ENCODE data around the gene CCDC92B.
A peak's percentile ranks its signal among the peaks of the same experiment; 100 is the strongest.

CCDC92B gene

GRCh38 chr17:2794111-2794803, 44.8 kb upstream of the CCDC92B start:
- H3K18ac ChIP-seq (ENCODE audit: low read length), result peak overlapping the region; percentile 38
- no peak overlapping the region for H3K4ac ChIP-seq (ENCODE audit: low read length)
- no peak overlapping the region for H4K91ac ChIP-seq (ENCODE audit: low read depth, low read length, poor library complexity)
- no peak overlapping the region for H2AK5ac ChIP-seq (ENCODE audit: low read depth, low read length)
- H3K79me1 ChIP-seq (ENCODE audit: low read depth, low read length), result peaks cover 6% of the 10 kb centered on the region
- DNase-seq (ENCODE audit: low spot score), result no peak
- no peak overlapping the region for H2BK120ac ChIP-seq (ENCODE audit: low read depth, low read length)
- peaks cover 0 to 1% of the 10 kb centered on the region in 2 donors for H3K9me3 ChIP-seq (replicated peaks in 1 of 2; ENCODE audit: control insufficient read depth in 2 of 2, insufficient read depth in 1 of 2, low read depth in 1 of 2, low read length in 2 of 2)
- no peak overlapping the region for H3K14ac ChIP-seq (ENCODE audit: low read length)
- no CpG with 5 or more reads among the region's 6 CpGs for WGBS, 2 donors (ENCODE audit: extremely low coverage in 2 of 2, insufficient read length in 2 of 2, insufficient replicate concordance in 1 of 2)
- H3K36me3 ChIP-seq (replicated peaks in 1 of 2; ENCODE audit: control insufficient read depth in 2 of 2, insufficient read depth in 2 of 2, low read length in 2 of 2), result no peaks in the 10 kb centered on the region
- H2BK12ac ChIP-seq (ENCODE audit: low read length), result no peak overlapping the region
- H3K4me2 ChIP-seq (ENCODE audit: insufficient read depth, low read length, poor library complexity, severe bottlenecking), result no peak overlapping the region
- no peak overlapping the region for H2BK5ac ChIP-seq (ENCODE audit: low read length)
- H3K27ac ChIP-seq (replicated peaks; ENCODE audit: low read length), result no peak overlapping the region
- H3K4me1 ChIP-seq (ENCODE audit: control insufficient read depth in 2 of 2, insufficient read depth in 1 of 2, low read depth in 1 of 2, low read length in 2 of 2), result peaks cover 0 to 10% of the 10 kb centered on the region in 2 donors
- H3K23ac ChIP-seq (ENCODE audit: low read depth, low read length, poor library complexity), result no peak overlapping the region
- no peak overlapping the region for H2BK15ac ChIP-seq (ENCODE audit: low read length)
- peaks cover 0 to 42% (median 2%) of the 10 kb centered on the region in 3 experiments for H3K27me3 ChIP-seq (ENCODE audit: control insufficient read depth in 3 of 3, insufficient read depth in 3 of 3, low read depth in 1 of 3, low read length in 3 of 3)
- no peak overlapping the region for H3K4me3 ChIP-seq (ENCODE audit: low read length in 2 of 2)
- H2AFZ ChIP-seq (ENCODE audit: low read length), result no peak overlapping the region
- H3K9ac ChIP-seq (ENCODE audit: low read depth, low read length, poor library complexity), result no peak overlapping the region
- no peak overlapping the region for H4K8ac ChIP-seq (ENCODE audit: low read depth, low read length)

- H2BK12ac ChIP-seq (ENCODE audit: low read length), result no peak overlapping the region
- no peak overlapping the region for H2BK120ac ChIP-seq (ENCODE audit: low read depth, low read length)
- H3K23ac ChIP-seq (ENCODE audit: low read depth, low read length, poor library complexity), result no peak overlapping the region
- peak overlapping the region; percentile 76 for H3K18ac ChIP-seq (ENCODE audit: low read length)
- H2BK15ac ChIP-seq (ENCODE audit: low read length), result peak overlapping the region; percentile 26
- no peak overlapping the region for H3K4me3 ChIP-seq (ENCODE audit: low read length in 2 of 2)
- no peak overlapping the region for H3K14ac ChIP-seq (ENCODE audit: low read length)
- no peaks in the 10 kb centered on the region for H3K36me3 ChIP-seq (replicated peaks in 1 of 2; ENCODE audit: control insufficient read depth in 2 of 2, insufficient read depth in 2 of 2, low read length in 2 of 2)
- H2BK5ac ChIP-seq (ENCODE audit: low read length), result peak overlapping the region; percentile 39
- H4K91ac ChIP-seq (ENCODE audit: low read depth, low read length, poor library complexity), result no peak overlapping the region
- H4K8ac ChIP-seq (ENCODE audit: low read depth, low read length), result no peak overlapping the region
- WGBS, 2 donors (ENCODE audit: extremely low coverage in 2 of 2, insufficient read length in 2 of 2, insufficient replicate concordance in 1 of 2), result no CpG with 5 or more reads among the region's 24 CpGs
- H2AFZ ChIP-seq (ENCODE audit: low read length), result no peak overlapping the region
- H3K9ac ChIP-seq (ENCODE audit: low read depth, low read length, poor library complexity), result no peak overlapping the region
- H3K79me1 ChIP-seq (ENCODE audit: low read depth, low read length), result peaks cover 6% of the 10 kb centered on the region
- no peak overlapping the region for H3K4ac ChIP-seq (ENCODE audit: low read length)
- DNase-seq (ENCODE audit: low spot score), result no peak
- peaks cover 0 to 31% (median 2%) of the 10 kb centered on the region in 3 experiments for H3K27me3 ChIP-seq (ENCODE audit: control insufficient read depth in 3 of 3, insufficient read depth in 3 of 3, low read depth in 1 of 3, low read length in 3 of 3)
- H3K4me2 ChIP-seq (ENCODE audit: insufficient read depth, low read length, poor library complexity, severe bottlenecking), result no peak overlapping the region
- no peak overlapping the region for H3K27ac ChIP-seq (replicated peaks; ENCODE audit: low read length)
- peak overlapping the region; percentile 47 for H2AK5ac ChIP-seq (ENCODE audit: low read depth, low read length)
- H3K9me3 ChIP-seq (replicated peaks in 1 of 2; ENCODE audit: control insufficient read depth in 2 of 2, insufficient read depth in 1 of 2, low read depth in 1 of 2, low read length in 2 of 2), result peaks cover 0 to 1% of the 10 kb centered on the region in 2 donors
- peaks cover 0 to 4% of the 10 kb centered on the region in 2 donors for H3K4me1 ChIP-seq (ENCODE audit: control insufficient read depth in 2 of 2, insufficient read depth in 1 of 2, low read depth in 1 of 2, low read length in 2 of 2)
These were observed 43.1 kb upstream of the CCDC92B start for GRCh38 chr17:2792366-2793169.

DNA sequence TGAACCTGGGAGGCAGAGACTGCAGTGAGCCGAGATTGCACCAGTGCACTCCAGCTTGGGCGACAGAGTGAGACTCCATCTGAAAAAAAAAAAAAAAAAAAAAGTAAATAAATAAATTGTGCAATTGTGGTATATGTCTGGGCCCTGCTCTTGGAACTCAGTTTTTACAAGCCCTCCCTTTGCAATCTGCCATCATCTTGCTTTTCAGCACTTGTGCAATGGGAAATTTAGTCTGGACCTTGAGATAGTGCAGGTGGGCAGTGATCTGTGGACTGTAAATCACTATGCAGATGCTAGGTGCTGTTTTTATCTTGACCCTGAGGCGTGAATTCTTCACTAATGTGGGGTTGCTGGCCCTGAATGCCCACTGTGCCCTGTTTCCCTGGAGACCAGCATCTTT, 40.2 kb upstream of the CCDC92B start:
- H3K27me3 ChIP-seq (ENCODE audit: control insufficient read depth in 3 of 3, insufficient read depth in 3 of 3, low read depth in 1 of 3, low read length in 3 of 3), result peaks cover 0 to 17% (median 0%) of the 10 kb centered on the region in 3 experiments
- no peak overlapping the region for H3K14ac ChIP-seq (ENCODE audit: low read length)
- no peak overlapping the region for H2BK12ac ChIP-seq (ENCODE audit: low read length)
- no peak overlapping the region for H3K4ac ChIP-seq (ENCODE audit: low read length)
- no peak overlapping the region for H2AK5ac ChIP-seq (ENCODE audit: low read depth, low read length)
- no peak overlapping the region for H2BK5ac ChIP-seq (ENCODE audit: low read length)
- no peak overlapping the region for H3K9ac ChIP-seq (ENCODE audit: low read depth, low read length, poor library complexity)
- no peaks in the 10 kb centered on the region for H3K9me3 ChIP-seq (replicated peaks in 1 of 2; ENCODE audit: control insufficient read depth in 2 of 2, insufficient read depth in 1 of 2, low read depth in 1 of 2, low read length in 2 of 2)
- H2BK15ac ChIP-seq (ENCODE audit: low read length), result no peak overlapping the region
- no peak overlapping the region for H4K8ac ChIP-seq (ENCODE audit: low read depth, low read length)
- H3K36me3 ChIP-seq (replicated peaks in 1 of 2; ENCODE audit: control insufficient read depth in 2 of 2, insufficient read depth in 2 of 2, low read length in 2 of 2), result no peaks in the 10 kb centered on the region
- no peak overlapping the region for H3K27ac ChIP-seq (replicated peaks; ENCODE audit: low read length)
- H3K18ac ChIP-seq (ENCODE audit: low read length), result no peak overlapping the region
- H3K4me1 ChIP-seq (ENCODE audit: control insufficient read depth in 2 of 2, insufficient read depth in 1 of 2, low read depth in 1 of 2, low read length in 2 of 2), result peaks cover 0 to 2% of the 10 kb centered on the region in 2 donors
- H3K79me1 ChIP-seq (ENCODE audit: low read depth, low read length), result no peaks in the 10 kb centered on the region
- no peak overlapping the region for H3K4me3 ChIP-seq (ENCODE audit: low read length in 2 of 2)
- no peak overlapping the region for H3K23ac ChIP-seq (ENCODE audit: low read depth, low read length, poor library complexity)
- H2BK120ac ChIP-seq (ENCODE audit: low read depth, low read length), result no peak overlapping the region
- no peak for DNase-seq (ENCODE audit: low spot score)
- no peak overlapping the region for H4K91ac ChIP-seq (ENCODE audit: low read depth, low read length, poor library complexity)
- no CpG with 5 or more reads among the region's 3 CpGs for WGBS, 2 donors (ENCODE audit: extremely low coverage in 2 of 2, insufficient read length in 2 of 2, insufficient replicate concordance in 1 of 2)
- H2AFZ ChIP-seq (ENCODE audit: low read length), result no peak overlapping the region
- peak overlapping the region; percentile 11 for H3K4me2 ChIP-seq (ENCODE audit: insufficient read depth, low read length, poor library complexity, severe bottlenecking)

All from neuronal stem cell (in vitro differentiated cells).